ENCODE measurements around the gene CACHD1.

- no peak for TF ChIP-seq CTCF (IDR thresholded peaks at IDR 0.05; ENCODE audit: low read depth, low read length)
- no peak for TF ChIP-seq POLR2A (IDR thresholded peaks at IDR 0.05; ENCODE audit: extremely low read depth, insufficient read length)
- TF ChIP-seq MAX (IDR thresholded peaks at IDR 0.05; ENCODE audit: low read depth, low read length) = no peak
- TF ChIP-seq MYC (IDR thresholded peaks at IDR 0.05; ENCODE audit: low read depth, low read length) = no peak
Measured at GRCh38 chr1:64712049-64712448, 242.1 kb downstream of the CACHD1 start.

Data from NB4 (cell line).